OCI-LY7 (cell line): ENCODE results near the gene TGFBR2.

Experiments
- CTCF ChIP-seq: fragments of 200-600 bp; sonication (generic); conservative IDR thresholded peaks from 2 replicates; pipeline ENCODE4 v1.5.1; 2014; ENCODE audit warnings: mild to moderate bottlenecking, antibody characterized with exemption, low read length, moderate library complexity, mixed read lengths
- EZH2phosphoT487 ChIP-seq: fragments of 200-600 bp; sonication (generic); IDR thresholded peaks from 2 replicates; pipeline ENCODE4 v1.6.1; 2018; ENCODE audit warnings: low read depth, borderline replicate concordance, mild to moderate bottlenecking, mixed run types, antibody characterized with exemption, low read length, moderate library complexity, mixed read lengths

DNA sequence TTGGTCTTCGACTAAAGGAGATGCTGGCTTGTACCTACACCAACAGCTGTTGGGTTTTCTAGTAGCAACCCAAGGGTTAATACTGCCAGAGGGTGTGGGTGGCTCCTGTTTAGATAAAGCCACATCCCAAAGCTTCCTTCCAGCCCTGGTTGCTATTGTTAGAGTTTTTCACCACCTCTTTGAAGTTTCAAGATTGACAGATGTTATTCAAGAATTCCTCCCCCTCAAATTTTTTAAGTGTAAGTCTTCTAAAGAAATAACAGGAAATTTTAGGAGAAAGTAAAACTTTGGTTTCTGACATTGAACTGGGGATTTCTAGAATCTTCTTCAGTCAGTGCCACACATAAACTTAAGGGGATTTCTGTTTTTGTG is 60.9 kb downstream of the TGFBR2 start:
- TF ChIP-seq CTCF (no peak), EZH2phosphoT487 (no peak)
